SK-N-SH (cell line): ENCODE measurements around the gene ARHGEF17. TPM values are rescaled to one million over a fixed set of nuclear protein-coding genes. Genes with fewer than 3 reads are reported as not detected.

Experiments
- CTCF ChIA-PET: fragments of 300-600, 350-600 bp; formaldehyde crosslinking; extraction: SDS; loops from one replicate; lab custom pipeline; 2021; lab: Yijun Ruan, JAX
- POLR2A ChIA-PET: fragments of 350-600 bp; sonication (Branson Sonifier 250); formaldehyde crosslinking; extraction: SDS; loops from one replicate; lab custom pipeline; 2020; ENCODE audit warnings: antibody characterized with exemption, inconsistent platforms; lab: Yijun Ruan, JAX
- DNase-seq: peaks from one replicate; pipeline ENCODE4 v3.0.0; 2012
- H2AFZ ChIP-seq: fragments of 200-600 bp; sonication (generic); 2 replicates; pipeline ENCODE4 v1.8.1; 2016; ENCODE audit warnings: antibody characterized with exemption, mild to moderate bottlenecking, low read depth
- H3F3A ChIP-seq: fragments of 200-600 bp; sonication (generic); replicated peaks from 2 replicates; pipeline ENCODE3; 2016; ENCODE audit warnings: antibody characterized with exemption, mild to moderate bottlenecking; ENCODE audit not compliant: insufficient read depth
- H3K27ac ChIP-seq, 2 experiments: fragments of 200-500 bp in 1 of 2; fragments of 200-600 bp in 1 of 2; sonication (Bioruptor generic) in 1 of 2; sonication (generic), shearing (Covaris generic) in 1 of 2; 2 replicates each; pipeline versions ENCODE4 v1.5.1 to v1.6.1; 2014 to 2016; ENCODE audit warnings: low read depth in 2 of 2, inconsistent platforms in 1 of 2, low read length in 1 of 2, mild to moderate bottlenecking in 1 of 2, mixed read lengths in 1 of 2
- H3K27me3 ChIP-seq: fragments of 200-600 bp; sonication (generic), shearing (Covaris generic); 2 replicates; pipeline ENCODE4 v1.6.1; 2016; ENCODE audit warnings: mixed run types; ENCODE audit not compliant: insufficient read depth
- H3K36me3 ChIP-seq, 2 experiments: fragments of 200-500 bp in 1 of 2; fragments of 200-600 bp in 1 of 2; sonication (Bioruptor generic) in 1 of 2; sonication (generic) in 1 of 2; replicated peaks in 1 of 2; 2 replicates each; pipeline versions ENCODE3 to v1.5.1; 2014 to 2016; ENCODE audit warnings: low read length in 1 of 2, mild to moderate bottlenecking in 1 of 2; ENCODE audit not compliant: insufficient read depth in 2 of 2, control insufficient read depth in 1 of 2
- H3K4me1 ChIP-seq, 2 experiments: fragments of 200-500 bp in 1 of 2; fragments of 200-600 bp in 1 of 2; sonication (Bioruptor generic) in 1 of 2; sonication (generic), shearing (Covaris generic) in 1 of 2; 2 replicates each; pipeline versions ENCODE4 v1.5.1 to v1.6.1; 2014 to 2016; ENCODE audit warnings: low read depth in 1 of 2, low read length in 1 of 2, mixed run types in 1 of 2; ENCODE audit not compliant: insufficient read depth in 2 of 2, control insufficient read depth in 1 of 2
- H3K4me2 ChIP-seq: fragments of 200-600 bp; sonication (generic), shearing (Covaris generic); 2 replicates; pipeline ENCODE4 v1.6.1; 2017; ENCODE audit warnings: mixed run types
- H3K4me3 ChIP-seq, 2 experiments: fragments of 200-500 bp in 1 of 2; fragments of 200-600 bp in 1 of 2; sonication (Bioruptor generic) in 1 of 2; sonication (generic), shearing (Covaris generic) in 1 of 2; 2 replicates each; pipeline versions ENCODE4 v1.5.1 to v1.8.1; 2014 to 2016; ENCODE audit warnings: low read depth in 2 of 2, inconsistent platforms in 1 of 2, low read length in 1 of 2, mild to moderate bottlenecking in 1 of 2, mixed read lengths in 1 of 2, moderate library complexity in 1 of 2
- H3K79me2 ChIP-seq: fragments of 200-600 bp; sonication (generic); 2 replicates; pipeline ENCODE4 v1.8.1; 2017; ENCODE audit warnings: mild to moderate bottlenecking; ENCODE audit not compliant: insufficient read depth
- H3K9ac ChIP-seq: fragments of 200-600 bp; sonication (generic); 2 replicates; pipeline ENCODE4 v1.6.1; 2017; ENCODE audit warnings: mixed run types
- H3K9me2 ChIP-seq: fragments of 200-600 bp; sonication (generic); 2 replicates; pipeline ENCODE4 v1.6.1; 2017; ENCODE audit warnings: mixed run types
- H3K9me3 ChIP-seq: fragments of 200-600 bp; sonication (generic); 2 replicates; pipeline ENCODE4 v1.6.1; 2017; ENCODE audit warnings: mixed run types, mild to moderate bottlenecking, moderate library complexity
- H4K20me1 ChIP-seq: fragments of 200-600 bp; sonication (generic); 2 replicates; pipeline ENCODE4 v1.6.1; 2017; ENCODE audit warnings: mild to moderate bottlenecking, mixed run types; ENCODE audit not compliant: insufficient read depth
- FOXJ3 ChIP-seq: sonication (generic); formaldehyde crosslinking; IDR thresholded peaks from 2 replicates; pipeline ENCODE4 v1.5.1; 2020; ENCODE audit warnings: mild to moderate bottlenecking, missing genetic modification reagents
- FOXM1 ChIP-seq: IDR thresholded peaks from 2 replicates; pipeline ENCODE4 v1.4.0; 2012; ENCODE audit warnings: low read depth, mild to moderate bottlenecking
- GATA2 ChIP-seq: sonication (generic); formaldehyde crosslinking; IDR thresholded peaks from 2 replicates; pipeline ENCODE4 v1.5.0; 2020; ENCODE audit warnings: mild to moderate bottlenecking, missing genetic modification reagents
- JUND ChIP-seq: IDR thresholded peaks from 2 replicates; pipeline ENCODE4 v1.4.0; 2012
- MAX ChIP-seq: IDR thresholded peaks from 2 replicates; pipeline ENCODE4 v1.4.0; 2012; ENCODE audit warnings: low read depth
- POLR2AphosphoS5 ChIP-seq: IDR thresholded peaks from 2 replicates; pipeline ENCODE4 v1.6.1; 2012; ENCODE audit warnings: low read depth, low read length
- REST ChIP-seq: IDR thresholded peaks from 2 replicates; pipeline ENCODE4 v1.6.1; 2012; ENCODE audit warnings: mild to moderate bottlenecking, low read depth, low read length, moderate library complexity
- SIN3A ChIP-seq: IDR thresholded peaks from 2 replicates; pipeline ENCODE4 v1.6.1; 2012; ENCODE audit warnings: low read depth, mild to moderate bottlenecking, low read length, moderate library complexity, borderline replicate concordance
- SMC3 ChIP-seq: IDR thresholded peaks from 2 replicates; pipeline ENCODE4 v1.6.1; 2012; ENCODE audit warnings: low read depth, low read length, improper control_type of control experiment
- TCF12 ChIP-seq: IDR thresholded peaks from 2 replicates; pipeline ENCODE4 v1.4.0; 2012
- TEAD4 ChIP-seq: IDR thresholded peaks from 2 replicates; pipeline ENCODE4 v1.4.0; 2012; ENCODE audit warnings: mild to moderate bottlenecking, borderline replicate concordance; ENCODE audit not compliant: insufficient read depth
- USF1 ChIP-seq: IDR thresholded peaks from 2 replicates; pipeline ENCODE4 v1.4.0; 2012; ENCODE audit warnings: low read depth, borderline replicate concordance
- ZBTB33 ChIP-seq: IDR thresholded peaks from 2 replicates; pipeline ENCODE4 v1.4.0; 2012; ENCODE audit warnings: low read depth, borderline replicate concordance
- WGBS: methylation state at CpG from one replicate; pipeline ENCODE4 v1.1.6; 2017; ENCODE audit warnings: low lambda C conversion rate; 5-methylcytosine and 5-hydroxymethylcytosine counted together
- polyA plus RNA-seq, 3 experiments: library from polyadenylated mRNA; depleted of rRNA; stranded (reverse); fragments of >200 nt; gene quantifications; 2 replicates each; pipeline ENCODE4 v1.2.3, GENCODE V29; 2012

Gene ARHGEF17
- polyA plus RNA-seq, 1 of the 3 experiments (the other 2 are of a cell fraction), result 45.9 TPM

- no peak for TF ChIP-seq REST
- TF ChIP-seq SIN3A, result no peak
- no peak for TF ChIP-seq TEAD4
- TF ChIP-seq FOXJ3, result no peak
- no peak for TF ChIP-seq POLR2AphosphoS5
- TF ChIP-seq TCF12, result no peak
These were observed 38.3 kb downstream of the ARHGEF17 start (continued) for GRCh38 chr11:73346186-73346935.

GRCh38 chr11:73347067-73347466, 39.0 kb downstream of the ARHGEF17 start:
- TF ChIP-seq JUND (no peak), MAX (no peak), SMC3 (no peak), FOXM1 (no peak), USF1 (no peak), POLR2AphosphoS5 (no peak), REST (no peak), ZBTB33 (no peak), GATA2 (CRISPR knock-in tag) (no peak)
- Histone ChIP-seq H3F3A (peaks cover 13% of the 10 kb centered on the region), H3K4me1 (peaks cover 0 to 29% of the 10 kb centered on the region in 2 experiments; a peak in 1 of 4 replicates), H3K4me3 (no peak overlapping the region), H3K9me2 (no peaks in the 10 kb centered on the region), H2AFZ (no peak overlapping the region), H3K27ac (no peak overlapping the region), H3K9me3 (no peaks in the 10 kb centered on the region), H3K27me3 (no peaks in the 10 kb centered on the region), H4K20me1 (peaks cover 93% of the 10 kb centered on the region), H3K36me3 (peaks cover 6 to 11% of the 10 kb centered on the region in 2 experiments), H3K4me2 (no peak overlapping the region), H3K9ac (no peak overlapping the region), H3K79me2 (peaks cover 59% of the 10 kb centered on the region)
- ChIA-PET CTCF (interaction anchor here (1.3 to 9.7 kb wide), 3 partner anchors 40 to 44 kb away, joined by 3 to 144 read pairs (median 94); partner anchors contain the start of gene ARHGEF17), POLR2A (no interaction called here)
- DNase-seq, result no peak
- 97% methylated on average over 9 of the region's 12 CpGs for WGBS
